Measurements from ENCODE around the gene CDK14. TPM values are rescaled to one million over a fixed set of nuclear protein-coding genes. Genes with fewer than 3 reads are reported as not detected.
"Not testable (repeated sequence)": the region's sequence is repeated elsewhere in the genome, so short reads cannot be mapped to it uniquely, and the experiment has no call there.

Gene CDK14
- total RNA-seq, 4 donors from 2014 or later: 3.3 to 61.6 (median 38.7) TPM

DNA sequence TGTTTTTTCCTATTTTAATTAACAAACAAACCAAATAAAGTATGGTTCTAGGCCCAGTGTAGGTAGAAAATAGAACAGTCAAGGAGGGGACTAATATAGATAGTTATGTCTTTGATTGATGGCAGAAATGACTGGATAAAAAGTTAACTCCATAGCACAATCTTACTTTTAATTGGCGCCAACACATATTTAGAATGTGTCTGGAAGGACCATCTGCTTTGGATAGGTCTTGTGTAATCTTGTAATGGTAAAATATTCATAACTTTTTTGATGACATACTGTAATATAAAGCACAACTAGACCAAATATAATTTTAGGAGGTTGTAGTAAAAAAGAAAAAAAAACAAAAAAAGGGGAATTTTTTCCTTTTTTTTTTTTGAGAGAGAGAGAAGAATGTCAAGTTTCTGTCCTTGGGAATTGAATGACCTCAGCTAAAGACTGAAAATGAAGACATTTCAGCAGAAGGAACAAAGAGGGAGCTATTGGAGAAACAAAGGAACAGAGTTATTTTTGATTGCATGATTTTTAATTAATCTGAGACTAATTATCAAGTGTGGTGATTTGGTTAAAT is 193.7 kb downstream of the CDK14 start:
- Histone ChIP-seq H3K4me1 (no peaks in the 10 kb centered on the region), H3K27me3 (no peaks in the 10 kb centered on the region), H3K36me3 (no peaks in the 10 kb centered on the region), H3K4me3 (no peak overlapping the region), H3K9me3 (no peaks in the 10 kb centered on the region), H3K27ac (no peak overlapping the region)
- TF ChIP-seq, protein P1, sequence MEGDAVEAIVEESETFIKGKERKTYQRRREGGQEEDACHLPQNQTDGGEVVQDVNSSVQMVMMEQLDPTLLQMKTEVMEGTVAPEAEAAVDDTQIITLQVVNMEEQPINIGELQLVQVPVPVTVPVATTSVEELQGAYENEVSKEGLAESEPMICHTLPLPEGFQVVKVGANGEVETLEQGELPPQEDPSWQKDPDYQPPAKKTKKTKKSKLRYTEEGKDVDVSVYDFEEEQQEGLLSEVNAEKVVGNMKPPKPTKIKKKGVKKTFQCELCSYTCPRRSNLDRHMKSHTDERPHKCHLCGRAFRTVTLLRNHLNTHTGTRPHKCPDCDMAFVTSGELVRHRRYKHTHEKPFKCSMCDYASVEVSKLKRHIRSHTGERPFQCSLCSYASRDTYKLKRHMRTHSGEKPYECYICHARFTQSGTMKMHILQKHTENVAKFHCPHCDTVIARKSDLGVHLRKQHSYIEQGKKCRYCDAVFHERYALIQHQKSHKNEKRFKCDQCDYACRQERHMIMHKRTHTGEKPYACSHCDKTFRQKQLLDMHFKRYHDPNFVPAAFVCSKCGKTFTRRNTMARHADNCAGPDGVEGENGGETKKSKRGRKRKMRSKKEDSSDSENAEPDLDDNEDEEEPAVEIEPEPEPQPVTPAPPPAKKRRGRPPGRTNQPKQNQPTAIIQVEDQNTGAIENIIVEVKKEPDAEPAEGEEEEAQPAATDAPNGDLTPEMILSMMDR (IDR thresholded peaks at IDR 0.05): no peak
- TF ChIP-seq POLR2A (IDR thresholded peaks at IDR 0.05): no peak
- intact Hi-C loops (cut with DNase I; ENCODE audit: low total_unique reads): no loop called here
- DNase-seq: no peak

DNA sequence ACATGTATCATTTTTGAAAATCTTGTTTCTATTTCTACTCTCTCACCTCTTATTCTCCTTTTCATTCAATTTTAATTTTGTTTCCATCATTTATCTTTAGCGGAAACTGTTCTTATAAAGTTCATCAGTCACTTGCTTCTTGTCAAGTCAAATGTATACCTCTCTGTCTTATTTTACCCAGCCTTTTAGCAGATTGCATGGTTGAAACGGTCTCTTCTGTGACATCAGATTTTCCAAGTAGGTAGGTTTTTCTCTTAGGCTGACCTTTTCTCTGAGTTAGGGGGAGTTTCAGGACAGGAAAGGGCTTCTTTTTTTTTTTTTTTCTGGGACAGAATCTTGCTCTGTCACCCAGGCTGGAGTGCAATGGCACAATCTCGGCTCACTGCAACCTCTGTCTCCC is 195.5 kb downstream of the CDK14 start:
- Histone ChIP-seq H3K4me3 (no peak overlapping the region), H3K4me1 (no peaks in the 10 kb centered on the region), H3K27ac (no peak overlapping the region), H3K27me3 (no peaks in the 10 kb centered on the region), H3K9me3 (no peaks in the 10 kb centered on the region), H3K36me3 (no peaks in the 10 kb centered on the region)
- no peak for DNase-seq
- TF ChIP-seq, protein P1 (IDR thresholded peaks at IDR 0.05): no peak
- no peak for TF ChIP-seq POLR2A (IDR thresholded peaks at IDR 0.05)
- intact Hi-C loops (cut with DNase I; ENCODE audit: low total_unique reads): no loop called here

DNA sequence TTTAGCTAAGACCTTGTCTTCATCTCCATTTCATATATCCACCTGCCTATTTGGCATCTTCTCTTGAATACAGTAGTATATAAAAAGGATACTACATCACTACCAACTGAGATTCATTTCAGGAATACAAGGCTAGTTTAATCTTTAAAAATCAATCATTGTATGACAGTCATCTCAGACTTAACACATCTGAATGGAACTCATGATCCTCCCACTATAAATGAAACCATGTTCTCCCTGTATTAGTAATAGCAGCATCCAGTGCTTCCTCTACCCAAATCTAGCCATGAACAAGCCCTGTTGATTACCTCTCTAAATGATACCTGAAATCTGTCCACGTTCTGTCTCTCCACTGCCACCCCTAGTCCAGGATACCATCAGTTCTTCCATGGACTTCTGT is 196.2 kb downstream of the CDK14 start:
- H3K27ac ChIP-seq: no peak overlapping the region
- TF ChIP-seq POLR2A (IDR thresholded peaks at IDR 0.05): no peak
- no peaks in the 10 kb centered on the region for H3K4me1 ChIP-seq
- no peaks in the 10 kb centered on the region for H3K9me3 ChIP-seq
- no peaks in the 10 kb centered on the region for H3K36me3 ChIP-seq
- no peak for DNase-seq
- intact Hi-C loops (cut with DNase I; ENCODE audit: low total_unique reads): no loop called here
- H3K4me3 ChIP-seq: no peak overlapping the region
- no peaks in the 10 kb centered on the region for H3K27me3 ChIP-seq

DNA sequence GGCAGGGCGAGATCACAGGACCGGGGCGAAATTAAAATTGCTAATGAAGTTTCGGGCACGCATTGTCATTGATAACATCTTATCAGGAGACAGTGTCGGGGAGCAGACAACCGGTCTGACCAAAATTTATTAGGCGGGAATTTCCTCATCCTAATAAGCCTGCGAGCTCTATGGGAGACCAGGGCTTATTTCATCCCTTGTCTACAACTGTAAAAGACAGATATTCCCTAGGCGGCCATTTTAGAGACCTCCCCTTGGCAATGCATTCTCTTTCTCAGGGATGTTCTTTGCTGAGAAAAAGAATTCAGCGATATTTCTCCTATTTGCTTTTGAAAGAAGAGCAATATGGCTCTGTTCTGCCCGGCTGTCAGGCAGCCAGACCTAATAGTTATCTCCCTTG is 198.1 kb downstream of the CDK14 start:
- H3K27ac ChIP-seq; H3K4me1 ChIP-seq; DNase-seq; H3K9me3 ChIP-seq; H3K27me3 ChIP-seq; H3K4me3 ChIP-seq; H3K36me3 ChIP-seq; intact Hi-C loops (cut with DNase I; ENCODE audit: low total_unique reads): not testable (repeated sequence)

DNA sequence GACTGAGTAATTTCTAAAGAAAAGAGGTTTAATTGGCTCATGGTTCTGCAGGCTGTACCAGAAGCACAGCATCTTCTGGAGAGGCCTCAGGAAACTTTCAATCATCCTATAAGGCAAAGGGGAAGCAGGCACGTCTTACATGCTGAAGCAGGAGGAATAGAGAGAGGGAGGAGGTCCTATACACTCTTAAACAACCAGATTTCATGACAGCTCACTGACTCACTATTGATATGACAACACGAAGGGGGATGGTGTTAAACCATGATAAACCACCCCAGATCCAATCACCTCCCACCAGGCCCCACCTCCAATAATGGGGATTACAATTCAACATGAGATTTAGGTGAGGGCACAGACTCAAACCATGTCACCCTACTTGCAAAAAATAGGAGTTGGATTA is 201.5 kb downstream of the CDK14 start:
- Histone ChIP-seq H3K36me3 (no peaks in the 10 kb centered on the region), H3K4me1 (no peaks in the 10 kb centered on the region), H3K27me3 (no peaks in the 10 kb centered on the region), H3K27ac (no peak overlapping the region), H3K9me3 (no peaks in the 10 kb centered on the region), H3K4me3 (no peak overlapping the region)
- no peak for DNase-seq
- TF ChIP-seq POLR2A (IDR thresholded peaks at IDR 0.05): no peak
- TF ChIP-seq, protein P1 (IDR thresholded peaks at IDR 0.05): no peak
- intact Hi-C loops (cut with DNase I; ENCODE audit: low total_unique reads): no loop called here

DNA sequence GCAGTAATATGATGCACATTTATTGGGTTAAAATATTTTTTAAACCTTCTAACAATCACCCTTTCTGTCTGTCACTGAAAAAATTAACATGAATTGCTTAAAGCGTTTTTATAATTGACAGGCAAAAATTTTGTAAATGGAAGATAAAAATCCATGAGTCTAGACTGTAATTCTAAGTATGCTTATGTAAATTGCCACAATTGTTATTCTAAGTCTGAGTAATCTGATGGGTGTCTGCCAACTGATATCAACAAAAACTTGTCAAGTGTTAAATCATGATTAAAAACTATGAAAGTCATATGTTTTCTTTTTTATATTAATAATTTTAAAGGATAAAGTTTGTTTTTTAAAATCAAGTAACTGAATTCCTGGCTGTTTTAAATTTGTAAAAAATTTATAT is 208.2 kb downstream of the CDK14 start:
- Histone ChIP-seq H3K4me3 (no peak overlapping the region), H3K4me1 (no peaks in the 10 kb centered on the region), H3K27ac (no peak overlapping the region), H3K36me3 (no peaks in the 10 kb centered on the region), H3K9me3 (no peaks in the 10 kb centered on the region), H3K27me3 (no peaks in the 10 kb centered on the region)
- DNase-seq: no peak
- TF ChIP-seq, protein P1 (IDR thresholded peaks at IDR 0.05): no peak
- TF ChIP-seq POLR2A (IDR thresholded peaks at IDR 0.05): no peak
- intact Hi-C loops (cut with DNase I; ENCODE audit: low total_unique reads): no loop called here

DNA sequence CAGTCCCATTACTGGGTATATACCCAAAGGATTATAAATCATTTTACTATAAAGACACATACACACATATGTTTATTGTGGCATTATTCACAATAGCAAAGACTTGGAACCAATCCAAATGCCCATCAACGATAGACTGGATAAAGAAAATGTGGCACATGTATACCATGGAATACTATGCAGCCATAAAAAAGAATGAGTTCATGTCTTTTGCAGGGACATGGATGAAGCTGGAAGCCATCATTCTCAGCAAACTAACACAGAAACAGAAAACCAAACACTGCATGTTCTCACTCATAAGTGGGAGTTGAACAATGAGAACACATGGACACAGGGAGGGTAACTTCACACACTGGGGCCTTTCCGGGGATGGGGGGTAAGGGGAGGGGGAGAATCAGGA is 219.4 kb downstream of the CDK14 start:
- intact Hi-C loops (cut with DNase I; ENCODE audit: low total_unique reads): not testable (repeated sequence)

More for the DNA sequence above, 219.4 kb downstream of the CDK14 start:
- not testable (repeated sequence) for H3K4me3 ChIP-seq, H3K4me1 ChIP-seq, DNase-seq, H3K9me3 ChIP-seq, H3K27ac ChIP-seq, H3K36me3 ChIP-seq, H3K27me3 ChIP-seq
